ENCODE results near the gene NUDT8.

NUDT8 gene

DNA sequence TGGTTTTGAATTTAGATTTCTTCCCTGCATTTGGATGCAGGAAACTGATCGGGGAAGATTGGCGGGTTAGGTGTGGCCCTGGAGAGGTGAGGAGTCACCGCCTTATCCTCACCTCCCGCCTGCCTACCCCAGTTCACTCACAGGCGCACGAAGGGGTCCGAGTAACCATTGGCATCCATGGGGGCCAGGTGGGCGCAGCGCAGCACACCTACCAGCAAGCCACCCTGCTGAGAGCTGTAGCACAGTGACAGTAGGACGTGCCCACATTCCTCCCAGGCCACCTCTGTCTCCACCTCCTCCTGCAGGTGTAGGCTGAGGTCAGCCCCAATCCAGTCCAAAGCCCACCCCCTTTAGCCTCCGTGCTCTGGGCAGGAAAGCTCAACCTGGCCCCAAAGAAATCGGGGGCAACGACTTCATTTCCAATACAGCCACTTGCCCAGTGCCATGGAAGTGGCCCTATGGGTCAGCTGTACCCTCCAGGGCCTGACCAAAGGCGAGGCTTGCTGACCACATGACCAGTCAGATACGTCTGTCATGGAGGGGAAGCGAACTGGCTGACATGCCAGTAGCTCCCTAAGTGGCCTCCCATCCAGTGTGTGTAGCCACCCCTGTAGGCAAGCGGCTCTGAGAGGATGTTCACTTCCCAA is 16.3 kb downstream of the NUDT8 start:
- peaks cover 25% of the 10 kb centered on the region for H3K4me1 Mint-ChIP-seq
- no peak overlapping the region for H3K27ac Mint-ChIP-seq
- peaks cover 18% of the 10 kb centered on the region for H3K36me3 Mint-ChIP-seq (ENCODE audit: low read depth)
- peaks cover 7% of the 10 kb centered on the region for H3K9me3 Mint-ChIP-seq
- H3K4me3 Mint-ChIP-seq, result no peak overlapping the region
- DNase-seq, result no peak
- peaks cover 12% of the 10 kb centered on the region for H3K27me3 Mint-ChIP-seq (ENCODE audit: low read depth, poor library complexity)
- TF ChIP-seq, protein P1, sequence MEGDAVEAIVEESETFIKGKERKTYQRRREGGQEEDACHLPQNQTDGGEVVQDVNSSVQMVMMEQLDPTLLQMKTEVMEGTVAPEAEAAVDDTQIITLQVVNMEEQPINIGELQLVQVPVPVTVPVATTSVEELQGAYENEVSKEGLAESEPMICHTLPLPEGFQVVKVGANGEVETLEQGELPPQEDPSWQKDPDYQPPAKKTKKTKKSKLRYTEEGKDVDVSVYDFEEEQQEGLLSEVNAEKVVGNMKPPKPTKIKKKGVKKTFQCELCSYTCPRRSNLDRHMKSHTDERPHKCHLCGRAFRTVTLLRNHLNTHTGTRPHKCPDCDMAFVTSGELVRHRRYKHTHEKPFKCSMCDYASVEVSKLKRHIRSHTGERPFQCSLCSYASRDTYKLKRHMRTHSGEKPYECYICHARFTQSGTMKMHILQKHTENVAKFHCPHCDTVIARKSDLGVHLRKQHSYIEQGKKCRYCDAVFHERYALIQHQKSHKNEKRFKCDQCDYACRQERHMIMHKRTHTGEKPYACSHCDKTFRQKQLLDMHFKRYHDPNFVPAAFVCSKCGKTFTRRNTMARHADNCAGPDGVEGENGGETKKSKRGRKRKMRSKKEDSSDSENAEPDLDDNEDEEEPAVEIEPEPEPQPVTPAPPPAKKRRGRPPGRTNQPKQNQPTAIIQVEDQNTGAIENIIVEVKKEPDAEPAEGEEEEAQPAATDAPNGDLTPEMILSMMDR (IDR thresholded peaks at IDR 0.05), result no peak

DNA sequence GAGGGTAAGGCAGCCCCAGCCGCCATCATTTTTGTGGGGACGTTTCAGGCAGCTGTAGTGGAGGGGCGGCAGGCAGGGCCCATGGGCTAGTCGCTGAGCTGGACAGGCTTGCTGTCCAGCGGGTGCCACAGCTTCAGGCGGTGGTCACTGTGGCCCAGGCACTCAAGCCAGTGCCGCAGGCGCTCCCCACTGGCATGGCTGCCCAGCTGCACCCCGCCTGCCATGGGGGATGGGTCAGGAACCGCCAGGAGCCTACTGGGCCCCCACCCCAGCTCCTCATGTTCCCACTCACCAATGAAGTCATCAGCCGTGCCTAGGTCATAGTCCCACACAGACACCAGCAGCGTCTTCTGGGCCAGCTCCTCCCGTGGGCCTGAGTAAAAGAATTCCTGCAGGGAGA is 17.0 kb downstream of the NUDT8 start:
- H3K4me1 Mint-ChIP-seq, result peaks cover 23% of the 10 kb centered on the region
- TF ChIP-seq, protein P1 (IDR thresholded peaks at IDR 0.05), result no peak
- H3K36me3 Mint-ChIP-seq (ENCODE audit: low read depth), result peaks cover 12% of the 10 kb centered on the region
- peaks cover under 1% of the 10 kb centered on the region for H3K9me3 Mint-ChIP-seq
- no peak overlapping the region for H3K27ac Mint-ChIP-seq
- peaks cover 9% of the 10 kb centered on the region for H3K27me3 Mint-ChIP-seq (ENCODE audit: low read depth, poor library complexity)
- no peak for DNase-seq
- no peak overlapping the region for H3K4me3 Mint-ChIP-seq

DNA sequence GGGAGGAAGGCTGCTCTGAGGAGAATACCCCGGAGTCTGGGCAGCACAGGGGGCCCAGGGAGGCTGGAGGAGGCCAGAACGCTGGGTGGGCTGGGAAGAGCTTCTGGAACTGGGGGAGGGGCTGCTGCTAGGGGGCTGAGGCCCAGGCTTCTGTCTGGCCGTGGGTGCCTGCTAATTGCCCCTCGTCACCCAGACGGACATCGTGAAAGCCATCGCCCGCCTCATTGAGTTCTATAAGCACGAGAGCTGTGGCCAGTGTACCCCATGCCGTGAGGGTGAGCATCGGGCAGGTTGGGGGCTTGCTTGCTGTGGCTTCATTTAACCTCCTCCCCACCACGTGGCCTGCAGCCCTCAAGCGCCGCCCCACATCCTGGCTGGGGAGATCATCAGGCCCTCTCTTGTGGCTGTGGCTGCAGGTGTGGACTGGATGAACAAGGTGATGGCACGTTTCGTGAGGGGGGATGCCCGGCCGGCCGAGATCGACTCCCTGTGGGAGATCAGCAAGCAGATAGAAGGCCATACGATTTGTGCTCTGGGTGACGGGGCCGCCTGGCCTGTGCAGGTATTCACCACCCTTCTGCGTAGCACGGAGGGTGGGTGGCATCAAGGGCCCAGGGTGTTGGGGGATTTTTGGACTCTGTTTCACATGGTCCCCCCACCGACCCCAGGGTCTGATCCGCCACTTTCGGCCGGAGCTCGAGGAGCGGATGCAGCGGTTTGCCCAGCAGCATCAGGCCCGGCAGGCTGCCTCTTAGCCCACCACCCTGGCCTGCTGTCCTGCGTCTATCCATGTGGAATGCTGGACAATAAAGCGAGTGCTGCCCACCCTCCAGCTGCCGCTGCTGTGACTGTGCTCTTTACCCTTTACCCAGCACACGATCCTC is 17.8 kb downstream of the NUDT8 start:
- no peaks in the 10 kb centered on the region for H3K9me3 Mint-ChIP-seq
- H3K4me3 Mint-ChIP-seq, result no peak overlapping the region
- peaks cover 3% of the 10 kb centered on the region for H3K27me3 Mint-ChIP-seq (ENCODE audit: low read depth, poor library complexity)
- peaks cover 9% of the 10 kb centered on the region for H3K36me3 Mint-ChIP-seq (ENCODE audit: low read depth)
- TF ChIP-seq, protein P1 (IDR thresholded peaks at IDR 0.05), result no peak
- H3K27ac Mint-ChIP-seq, result no peak overlapping the region
- H3K4me1 Mint-ChIP-seq, result peaks cover 19% of the 10 kb centered on the region
- DNase-seq, result no peak

DNA sequence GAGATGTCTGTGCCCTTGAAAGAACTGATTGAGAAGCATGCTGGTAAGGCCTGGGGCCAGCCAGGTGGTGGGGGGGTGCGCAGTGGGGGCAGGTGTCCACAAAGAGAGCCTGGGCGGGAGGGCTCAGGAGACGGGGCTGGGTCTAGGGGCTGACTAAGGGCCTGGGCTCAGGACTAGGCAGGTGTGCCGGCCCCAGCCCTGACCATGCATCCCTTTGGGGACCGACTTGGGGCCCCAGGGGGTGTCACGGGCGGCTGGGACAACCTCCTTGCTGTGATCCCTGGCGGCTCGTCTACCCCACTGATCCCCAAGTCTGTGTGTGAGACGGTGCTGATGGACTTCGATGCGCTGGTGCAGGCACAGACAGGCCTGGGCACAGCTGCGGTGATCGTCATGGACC is 18.6 kb downstream of the NUDT8 start:
- TF ChIP-seq, protein P1 (IDR thresholded peaks at IDR 0.05), result no peak
- H3K4me3 Mint-ChIP-seq, result no peak overlapping the region

DNA sequence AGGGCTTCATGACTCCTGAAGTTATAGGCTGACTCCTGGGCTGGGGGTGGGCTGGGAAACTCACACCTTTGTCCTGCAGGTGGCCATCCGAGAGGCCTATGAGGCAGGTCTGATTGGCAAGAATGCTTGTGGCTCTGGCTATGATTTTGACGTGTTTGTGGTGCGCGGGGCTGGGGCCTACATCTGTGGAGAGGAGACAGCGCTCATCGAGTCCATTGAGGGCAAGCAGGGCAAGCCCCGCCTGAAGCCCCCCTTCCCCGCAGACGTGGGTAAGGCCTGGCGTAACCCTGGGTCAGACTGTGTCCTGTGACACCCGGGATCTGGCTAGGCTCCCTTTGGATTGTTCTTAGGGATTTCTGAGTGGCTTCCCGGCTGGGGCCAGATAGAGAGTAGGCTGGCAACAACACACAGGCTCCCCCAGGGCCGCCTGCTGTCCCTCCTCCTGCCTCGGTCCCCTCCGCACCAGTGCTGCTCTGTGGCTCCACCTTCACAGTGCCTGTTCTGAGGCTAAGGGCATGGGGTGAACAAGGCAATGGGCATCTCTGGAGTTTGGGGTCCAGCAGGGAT is 19.4 kb downstream of the NUDT8 start:
- DNase-seq, result no peak
- H3K9me3 Mint-ChIP-seq, result no peaks in the 10 kb centered on the region
- H3K36me3 Mint-ChIP-seq (ENCODE audit: low read depth), result peaks cover 9% of the 10 kb centered on the region
- peaks cover 5% of the 10 kb centered on the region for H3K27me3 Mint-ChIP-seq (ENCODE audit: low read depth, poor library complexity)
- H3K4me3 Mint-ChIP-seq, result no peak overlapping the region
- H3K27ac Mint-ChIP-seq, result no peak overlapping the region
- H3K4me1 Mint-ChIP-seq, result peaks cover 22% of the 10 kb centered on the region
- TF ChIP-seq, protein P1 (IDR thresholded peaks at IDR 0.05), result no peak

More for the DNA sequence above, 18.6 kb downstream of the NUDT8 start:
- H3K27me3 Mint-ChIP-seq (ENCODE audit: low read depth, poor library complexity), result no peaks in the 10 kb centered on the region
- H3K27ac Mint-ChIP-seq, result no peak overlapping the region
- peaks cover 16% of the 10 kb centered on the region for H3K4me1 Mint-ChIP-seq
- no peak for DNase-seq
- no peaks in the 10 kb centered on the region for H3K9me3 Mint-ChIP-seq
- H3K36me3 Mint-ChIP-seq (ENCODE audit: low read depth), result peaks cover 9% of the 10 kb centered on the region

All from nephron progenitor cell (in vitro differentiated cells).